Osteocyte (in vitro differentiated cells): ENCODE measurements around the gene STMN1. TPM values are rescaled to one million over a fixed set of nuclear protein-coding genes. Genes with fewer than 3 reads are reported as not detected.
"Not testable (repeated sequence)": the region's sequence is repeated elsewhere in the genome, so short reads cannot be mapped to it uniquely, and the experiment has no call there.

Experiments
- DNase-seq: peaks from one replicate; pipeline ENCODE4 v3.0.0; 2021; ENCODE audit warnings: mixed read lengths; ENCODE audit not compliant: unreplicated experiment; ENCODE audit errors: extremely low spot score
- H3K27ac Mint-ChIP-seq: one replicate; pipeline ENCODE4 v1.8.0; 2021; ENCODE audit warnings: mild to moderate bottlenecking, mixed read lengths; ENCODE audit not compliant: unreplicated experiment
- H3K27me3 Mint-ChIP-seq: one replicate; pipeline ENCODE4 v1.8.0; 2021; ENCODE audit warnings: mixed read lengths; ENCODE audit not compliant: unreplicated experiment
- H3K36me3 Mint-ChIP-seq: one replicate; pipeline ENCODE4 v1.8.0; 2021; ENCODE audit warnings: mixed read lengths; ENCODE audit not compliant: unreplicated experiment
- H3K4me1 Mint-ChIP-seq: one replicate; pipeline ENCODE4 v1.8.0; 2021; ENCODE audit warnings: mixed read lengths; ENCODE audit not compliant: unreplicated experiment
- H3K4me3 Mint-ChIP-seq: one replicate; pipeline ENCODE4 v1.8.0; 2021; ENCODE audit warnings: mild to moderate bottlenecking, moderate library complexity, mixed read lengths; ENCODE audit not compliant: unreplicated experiment
- H3K9me3 Mint-ChIP-seq: one replicate; pipeline ENCODE4 v1.8.0; 2021; ENCODE audit warnings: mixed read lengths; ENCODE audit not compliant: unreplicated experiment
- total RNA-seq: library from RNA; stranded (reverse); gene quantifications from 2 replicates; pipeline ENCODE4 v1.2.1, GENCODE V29; 2021
- TF ChIP-seq, protein P1 (sequence below): fragments of 200-600 bp; sonication (generic); IDR thresholded peaks from 2 replicates; pipeline ENCODE4 v1.5.0; 2021; ENCODE audit warnings: antibody characterized with exemption, mild to moderate bottlenecking, moderate library complexity

The STMN1 gene
- total RNA-seq, 1 donor from 2014 or later, result 255 TPM

DNA sequence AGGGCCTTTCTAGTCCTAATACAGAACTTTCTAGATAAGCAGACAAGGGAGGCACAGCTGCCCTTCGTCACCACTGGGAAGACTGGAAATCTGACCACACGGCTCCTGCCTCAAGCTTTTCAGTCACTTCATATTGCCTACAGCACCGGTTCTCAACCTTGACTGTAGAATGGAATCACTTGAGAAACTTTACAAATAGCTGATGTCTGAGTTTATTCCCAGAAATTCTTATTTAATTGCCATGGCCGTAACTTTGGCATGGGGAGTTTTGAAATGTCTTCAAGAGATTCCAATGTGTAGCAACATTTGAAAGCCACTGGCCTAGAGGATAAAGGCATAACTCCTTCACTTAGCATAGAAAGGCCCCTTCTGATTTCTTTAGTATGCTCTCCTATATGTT lies 42.4 kb upstream of the STMN1 start:
- DNase-seq, result no peak
- Mint-ChIP-seq H3K36me3 (no peaks in the 10 kb centered on the region), H3K4me3 (no peak overlapping the region), H3K27ac (no peak overlapping the region), H3K4me1 (no peaks in the 10 kb centered on the region), H3K27me3 (no peaks in the 10 kb centered on the region), H3K9me3 (no peaks in the 10 kb centered on the region)
- TF ChIP-seq, protein P1, sequence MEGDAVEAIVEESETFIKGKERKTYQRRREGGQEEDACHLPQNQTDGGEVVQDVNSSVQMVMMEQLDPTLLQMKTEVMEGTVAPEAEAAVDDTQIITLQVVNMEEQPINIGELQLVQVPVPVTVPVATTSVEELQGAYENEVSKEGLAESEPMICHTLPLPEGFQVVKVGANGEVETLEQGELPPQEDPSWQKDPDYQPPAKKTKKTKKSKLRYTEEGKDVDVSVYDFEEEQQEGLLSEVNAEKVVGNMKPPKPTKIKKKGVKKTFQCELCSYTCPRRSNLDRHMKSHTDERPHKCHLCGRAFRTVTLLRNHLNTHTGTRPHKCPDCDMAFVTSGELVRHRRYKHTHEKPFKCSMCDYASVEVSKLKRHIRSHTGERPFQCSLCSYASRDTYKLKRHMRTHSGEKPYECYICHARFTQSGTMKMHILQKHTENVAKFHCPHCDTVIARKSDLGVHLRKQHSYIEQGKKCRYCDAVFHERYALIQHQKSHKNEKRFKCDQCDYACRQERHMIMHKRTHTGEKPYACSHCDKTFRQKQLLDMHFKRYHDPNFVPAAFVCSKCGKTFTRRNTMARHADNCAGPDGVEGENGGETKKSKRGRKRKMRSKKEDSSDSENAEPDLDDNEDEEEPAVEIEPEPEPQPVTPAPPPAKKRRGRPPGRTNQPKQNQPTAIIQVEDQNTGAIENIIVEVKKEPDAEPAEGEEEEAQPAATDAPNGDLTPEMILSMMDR, result no peak

DNA sequence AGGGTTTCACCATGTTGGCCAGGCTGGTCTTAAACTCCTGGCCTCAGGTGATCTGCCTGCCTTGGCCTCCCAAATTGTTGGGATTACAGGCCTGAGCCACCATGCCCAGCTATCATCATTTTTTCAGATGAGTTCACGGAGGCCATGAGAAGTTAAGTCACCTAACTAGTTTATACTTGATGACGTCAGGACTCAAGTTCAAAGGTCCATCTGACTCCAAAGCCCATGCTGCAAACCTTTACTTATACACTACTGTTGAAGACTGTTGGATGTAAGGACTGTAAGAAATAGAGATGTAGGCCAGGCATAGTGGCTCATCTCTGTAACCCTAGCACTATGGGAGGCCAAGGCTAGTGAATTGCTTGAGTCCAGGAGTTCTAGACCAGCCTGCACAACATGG lies 40.8 kb upstream of the STMN1 start:
- no peak overlapping the region for H3K4me3 Mint-ChIP-seq
- H3K4me1 Mint-ChIP-seq, result no peaks in the 10 kb centered on the region
- H3K9me3 Mint-ChIP-seq, result peaks cover 5% of the 10 kb centered on the region
- no peaks in the 10 kb centered on the region for H3K27me3 Mint-ChIP-seq
- no peak overlapping the region for H3K27ac Mint-ChIP-seq
- no peaks in the 10 kb centered on the region for H3K36me3 Mint-ChIP-seq
- no peak for DNase-seq
- TF ChIP-seq, protein P1, result no peak

DNA sequence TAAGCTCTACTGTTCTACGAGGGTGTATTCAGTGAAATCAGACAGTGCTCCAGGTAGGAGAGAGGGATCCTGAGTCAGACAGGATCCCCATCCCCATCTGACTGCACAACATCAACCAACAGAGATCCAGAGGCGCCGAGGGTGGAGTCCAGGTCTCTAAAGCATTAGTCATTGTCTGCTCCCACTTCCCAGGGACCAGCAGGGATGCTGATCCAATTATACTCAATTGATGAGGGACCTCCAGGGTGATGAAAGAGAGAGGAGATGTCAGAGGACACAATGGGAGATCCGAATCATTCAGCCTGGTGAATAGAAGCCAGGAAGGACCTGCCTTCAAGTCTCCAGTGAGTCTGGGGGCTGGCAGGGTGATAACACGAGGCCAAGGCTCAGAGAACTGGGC lies 39.5 kb upstream of the STMN1 start:
- DNase-seq, result no peak
- Mint-ChIP-seq H3K36me3 (no peaks in the 10 kb centered on the region), H3K27ac (no peak overlapping the region), H3K27me3 (no peaks in the 10 kb centered on the region), H3K4me3 (no peak overlapping the region), H3K9me3 (peaks cover 5% of the 10 kb centered on the region), H3K4me1 (no peaks in the 10 kb centered on the region)
- TF ChIP-seq, protein P1, result no peak

DNA sequence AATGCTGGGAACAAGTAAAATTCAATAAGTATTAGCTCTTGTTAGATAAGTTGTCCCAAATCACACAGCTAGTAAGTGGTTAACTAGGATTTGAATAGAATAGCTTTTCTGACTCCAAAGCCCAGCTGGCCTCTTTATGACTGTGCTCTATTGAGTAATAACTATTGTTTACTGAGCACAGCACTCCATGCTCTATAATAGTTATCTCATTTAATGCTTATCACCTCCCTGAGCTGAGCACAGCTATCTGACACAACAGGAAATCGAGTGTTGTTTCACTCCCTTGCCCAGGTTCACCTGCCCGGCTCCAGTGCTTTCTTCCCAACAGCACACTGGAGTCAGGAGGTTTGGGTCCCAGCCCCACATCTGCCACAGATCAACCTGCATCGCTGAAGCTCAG lies 38.8 kb upstream of the STMN1 start:
- Mint-ChIP-seq H3K36me3 (no peaks in the 10 kb centered on the region), H3K9me3 (peaks cover 5% of the 10 kb centered on the region), H3K27me3 (no peaks in the 10 kb centered on the region), H3K4me3 (no peak overlapping the region), H3K27ac (no peak overlapping the region), H3K4me1 (no peaks in the 10 kb centered on the region)
- DNase-seq, result no peak
- TF ChIP-seq, protein P1, result no peak

DNA sequence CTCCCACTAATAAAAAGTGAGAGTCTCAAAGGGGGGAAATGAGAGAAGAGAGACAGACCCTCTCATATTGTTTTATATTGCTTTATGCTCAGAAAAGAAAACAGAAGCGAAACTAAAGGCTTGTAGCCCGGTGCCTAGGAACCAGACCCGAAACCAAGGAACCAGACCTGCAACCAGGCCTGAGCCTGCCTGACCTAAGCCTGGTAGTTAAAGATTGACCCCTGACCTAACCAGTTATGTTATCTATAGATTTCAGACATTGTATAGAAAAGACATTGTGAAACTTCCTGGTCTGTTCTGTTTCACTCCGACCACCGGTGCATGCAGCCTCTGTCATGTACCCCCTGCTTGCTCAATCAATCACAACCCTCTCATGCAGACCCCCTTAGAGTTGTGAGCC lies 37.3 kb upstream of the STMN1 start:
- not testable (repeated sequence) for H3K9me3 Mint-ChIP-seq, DNase-seq, H3K27ac Mint-ChIP-seq

DNA sequence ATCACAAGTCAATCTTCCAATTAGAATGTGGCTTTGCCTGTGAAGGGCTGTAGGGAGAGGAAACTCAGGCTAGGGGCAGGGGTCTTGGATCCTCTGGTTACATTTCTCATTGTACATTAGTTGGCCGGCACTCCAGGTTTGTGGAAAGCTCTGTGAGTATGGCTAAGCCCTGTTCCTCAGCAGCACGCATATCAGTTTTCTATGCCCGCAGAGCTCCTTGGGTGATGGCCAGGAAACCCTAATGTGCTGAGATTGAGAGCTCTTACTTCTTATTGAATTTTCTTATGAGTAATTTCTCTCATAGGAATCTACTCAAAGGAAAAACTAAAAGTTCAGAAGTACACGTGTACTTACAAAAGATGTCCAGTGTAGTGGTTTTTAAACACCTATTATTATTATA lies 30.7 kb upstream of the STMN1 start:
- Mint-ChIP-seq H3K36me3 (no peaks in the 10 kb centered on the region), H3K27ac (no peak overlapping the region), H3K4me1 (no peaks in the 10 kb centered on the region), H3K9me3 (no peaks in the 10 kb centered on the region), H3K27me3 (peaks cover 7% of the 10 kb centered on the region), H3K4me3 (no peak overlapping the region)
- no peak for DNase-seq
- TF ChIP-seq, protein P1, result no peak

More for the DNA sequence above, 37.3 kb upstream of the STMN1 start:
- not testable (repeated sequence) for H3K4me1 Mint-ChIP-seq, H3K36me3 Mint-ChIP-seq, H3K27me3 Mint-ChIP-seq, H3K4me3 Mint-ChIP-seq
